ENCODE measurements around the gene TK2. TPM values are rescaled to one million over a fixed set of nuclear protein-coding genes. Genes with fewer than 3 reads are reported as not detected.

The TK2 gene
- total and polyA plus RNA-seq, 2 experiments from 2014 or later: 27.9 to 57.5 TPM

- Histone ChIP-seq H3K9me2 (ENCODE audit: insufficient read depth) (no peaks in the 10 kb centered on the region), H4K20me1 (ENCODE audit: insufficient read depth) (no peaks in the 10 kb centered on the region), H3K9me3 (ENCODE audit: low read depth) (no peaks in the 10 kb centered on the region), H3K36me3 (ENCODE audit: low read depth) (no peaks in the 10 kb centered on the region), H3F3A (ENCODE audit: insufficient read depth) (peaks cover 6% of the 10 kb centered on the region; the same call in 1 of the 2 replicates), H3K27me3 (replicated peaks; ENCODE audit: insufficient read depth) (no peaks in the 10 kb centered on the region), H3K9ac (peak within 1 kb of the TSS; percentile 87), H3K79me2 (ENCODE audit: insufficient read depth) (peaks cover 49% of the 10 kb centered on the region), H3K4me3 (peak within 1 kb of the TSS; percentile 78), H3K4me2 (ENCODE audit: unreplicated experiment) (peak within 1 kb of the TSS; percentile 92), H3K27ac (peak within 1 kb of the TSS; percentile 69), H3K4me1 (ENCODE audit: insufficient read depth) (peaks cover 30% of the 10 kb centered on the region), H2AFZ (peak within 1 kb of the TSS; percentile 97)
- 6 to 8% methylated on average over 62 to 63 of the region's 63 CpGs for WGBS, 2 experiments (ENCODE audit: low coverage in 1 of 2, low lambda C conversion rate in 2 of 2, missing lambda C conversion rate in 2 of 2)
- TF ChIP-seq EZH2 (IDR thresholded peaks at IDR 0.05; ENCODE audit: insufficient read depth, poor library complexity, severe bottlenecking): no peak
- no peak for TF ChIP-seq EZH2phosphoT487 (IDR thresholded peaks at IDR 0.05; ENCODE audit: insufficient read depth, low read depth)
- in situ Hi-C loops (cut with MboI): no loop called here
- peak; percentile 94 for DNase-seq
Observed at GRCh38 chr16:66552286-66553177, 2.6 kb upstream of the TK2 start, which contains the start of gene CKLF. TSS of gene CKLF (plus strand) at chr16:66552576. CDS start at chr16:66552716, 140 bp downstream.

- Histone ChIP-seq H3K27me3 (replicated peaks; ENCODE audit: insufficient read depth) (no peaks in the 10 kb centered on the region), H3K4me2 (ENCODE audit: unreplicated experiment) (peak overlapping the region; percentile 92), H3K36me3 (ENCODE audit: low read depth) (no peaks in the 10 kb centered on the region), H2AFZ (peak overlapping the region; percentile 97), H4K20me1 (ENCODE audit: insufficient read depth) (no peaks in the 10 kb centered on the region), H3K9ac (peak overlapping the region; percentile 87), H3K4me3 (peak overlapping the region; percentile 78), H3K9me3 (ENCODE audit: low read depth) (no peaks in the 10 kb centered on the region), H3K27ac (peak overlapping the region; percentile 69), H3K4me1 (ENCODE audit: insufficient read depth) (peaks cover 30% of the 10 kb centered on the region), H3K79me2 (ENCODE audit: insufficient read depth) (peaks cover 42% of the 10 kb centered on the region), H3F3A (ENCODE audit: insufficient read depth) (peaks cover 6% of the 10 kb centered on the region; the same call in 1 of the 2 replicates), H3K9me2 (ENCODE audit: insufficient read depth) (no peaks in the 10 kb centered on the region)
- no peak for TF ChIP-seq EZH2 (IDR thresholded peaks at IDR 0.05; ENCODE audit: insufficient read depth, poor library complexity, severe bottlenecking)
- no peak for TF ChIP-seq EZH2phosphoT487 (IDR thresholded peaks at IDR 0.05; ENCODE audit: insufficient read depth, low read depth)
- 7 to 9% methylated on average over 8 of the region's 8 CpGs for WGBS, 2 experiments (ENCODE audit: low coverage in 1 of 2, low lambda C conversion rate in 2 of 2, missing lambda C conversion rate in 2 of 2)
- in situ Hi-C loops (cut with MboI): no loop called here
- peak; percentile 26 for DNase-seq
Observed at GRCh38 chr16:66551788-66552285, 1.9 kb upstream of the TK2 start.

- H3K9ac ChIP-seq: no peak overlapping the region
- no peaks in the 10 kb centered on the region for H3K9me3 ChIP-seq (ENCODE audit: low read depth)
- TF ChIP-seq EZH2 (IDR thresholded peaks at IDR 0.05; ENCODE audit: insufficient read depth, poor library complexity, severe bottlenecking) (no peak), EZH2phosphoT487 (IDR thresholded peaks at IDR 0.05; ENCODE audit: insufficient read depth, low read depth) (no peak)
- no peaks in the 10 kb centered on the region for H4K20me1 ChIP-seq (ENCODE audit: insufficient read depth)
- H3K9me2 ChIP-seq (ENCODE audit: insufficient read depth): no peaks in the 10 kb centered on the region
- in situ Hi-C loops (cut with MboI): no loop called here
- H3K36me3 ChIP-seq (ENCODE audit: low read depth): no peaks in the 10 kb centered on the region
- peak overlapping the region; percentile 97 for H2AFZ ChIP-seq
- H3K27me3 ChIP-seq (replicated peaks; ENCODE audit: insufficient read depth): no peaks in the 10 kb centered on the region
- peak overlapping the region; percentile 92 for H3K4me2 ChIP-seq (ENCODE audit: unreplicated experiment)
- peaks cover 30% of the 10 kb centered on the region for H3K4me1 ChIP-seq (ENCODE audit: insufficient read depth)
- H3K79me2 ChIP-seq (ENCODE audit: insufficient read depth): peaks cover 38% of the 10 kb centered on the region
- H3K27ac ChIP-seq: peak overlapping the region; percentile 69
- H3K4me3 ChIP-seq: peak overlapping the region; percentile 78
- DNase-seq: peak; percentile 70
- 30 to 36% methylated on average over 6 of the region's 6 CpGs for WGBS, 2 experiments (ENCODE audit: low coverage in 1 of 2, low lambda C conversion rate in 2 of 2, missing lambda C conversion rate in 2 of 2)
- peaks cover 6% of the 10 kb centered on the region; the same call in 1 of the 2 replicates for H3F3A ChIP-seq (ENCODE audit: insufficient read depth)
Observed at GRCh38 chr16:66551348-66551759, 1.4 kb upstream of the TK2 start.

- no peak for TF ChIP-seq EZH2 (IDR thresholded peaks at IDR 0.05; ENCODE audit: insufficient read depth, poor library complexity, severe bottlenecking)
- no peak for TF ChIP-seq EZH2phosphoT487 (IDR thresholded peaks at IDR 0.05; ENCODE audit: insufficient read depth, low read depth)
- DNase-seq: no peak
- WGBS, 2 experiments (ENCODE audit: low coverage in 1 of 2, low lambda C conversion rate in 2 of 2, missing lambda C conversion rate in 2 of 2): 24 to 32% methylated on average over 9 of the region's 9 CpGs
- peaks cover 30% of the 10 kb centered on the region for H3K4me1 ChIP-seq (ENCODE audit: insufficient read depth)
- peak overlapping the region; percentile 97 for H2AFZ ChIP-seq
- peak overlapping the region; percentile 88 for H3K9ac ChIP-seq
- H4K20me1 ChIP-seq (ENCODE audit: insufficient read depth): no peaks in the 10 kb centered on the region
- H3K4me3 ChIP-seq: peak overlapping the region; percentile 77
- peaks cover 13% of the 10 kb centered on the region for H3K79me2 ChIP-seq (ENCODE audit: insufficient read depth)
- in situ Hi-C loops (cut with MboI): no loop called here
- H3K4me2 ChIP-seq (ENCODE audit: unreplicated experiment): peak overlapping the region; percentile 91
- H3K27ac ChIP-seq: peak overlapping the region; percentile 74
- no peaks in the 10 kb centered on the region for H3K27me3 ChIP-seq (replicated peaks; ENCODE audit: insufficient read depth)
- no peaks in the 10 kb centered on the region for H3K36me3 ChIP-seq (ENCODE audit: low read depth)
- H3K9me2 ChIP-seq (ENCODE audit: insufficient read depth): no peaks in the 10 kb centered on the region
- no peaks in the 10 kb centered on the region for H3K9me3 ChIP-seq (ENCODE audit: low read depth)
- peaks cover 6% of the 10 kb centered on the region; the same call in 1 of the 2 replicates for H3F3A ChIP-seq (ENCODE audit: insufficient read depth)
Observed at GRCh38 chr16:66548868-66549267, 1.1 kb downstream of the TK2 start.

Measured in GM23248 (cell line).